ENCODE measurements around the gene PSG5. TPM values are rescaled to one million over a fixed set of nuclear protein-coding genes. Genes with fewer than 3 reads are reported as not detected.
"Not testable (repeated sequence)": the region's sequence is repeated elsewhere in the genome, so short reads cannot be mapped to it uniquely, and the experiment has no call there.

Gene PSG5
- total RNA-seq (2014; rRNA removed; shearing (Covaris generic)): not detected in 2 replicates

GRCh38 chr19:43186311-43186935, at the start of gene PSG5:
Gene PSG5, minus strand, starts transcription at chr19:43186536. Its CDS starts 131 bp downstream, at chr19:43186405.
- H3K27ac ChIP-seq, DNase-seq: not testable (repeated sequence)

GRCh38 chr19:43235686-43236085, 49.4 kb upstream of the PSG5 start:
- not testable (repeated sequence) for H3K36me3 ChIP-seq; H3K9me3 ChIP-seq (replicated peaks); H3K27me3 ChIP-seq; H3K4me3 ChIP-seq; H3K4me1 ChIP-seq; DNase-seq; H3K27ac ChIP-seq

More at GRCh38 chr19:43186311-43186935, at the start of gene PSG5:
- not testable (repeated sequence) for H3K27me3 ChIP-seq; H3K36me3 ChIP-seq; H3K4me1 ChIP-seq; H3K9me3 ChIP-seq (replicated peaks); H3K4me3 ChIP-seq

DNA sequence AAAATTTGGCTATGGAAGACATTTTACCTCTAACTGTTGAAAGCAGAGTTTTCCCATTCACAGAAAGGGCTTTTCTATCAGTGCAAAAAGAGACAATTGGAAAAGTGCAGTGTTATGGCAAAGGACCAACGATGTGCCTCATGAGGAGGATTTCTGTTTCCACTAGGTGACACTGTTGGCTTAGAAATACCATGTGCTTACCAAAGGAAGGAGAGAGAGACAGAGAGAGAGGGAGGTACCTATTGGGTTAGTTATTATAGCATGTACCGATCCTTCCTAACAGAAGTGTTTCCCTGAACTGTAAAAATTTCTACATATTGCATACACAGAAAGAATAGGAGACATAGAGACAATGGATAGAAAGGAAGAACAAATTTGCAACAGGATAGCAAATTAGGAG, 43.0 kb upstream of the PSG5 start:
- no peaks in the 10 kb centered on the region for H3K4me1 ChIP-seq
- no peak overlapping the region for H3K27ac ChIP-seq
- peak in 1 of 2 experiments; percentile 9 for DNase-seq
- no peaks in the 10 kb centered on the region for H3K9me3 ChIP-seq (replicated peaks)
- no peaks in the 10 kb centered on the region for H3K27me3 ChIP-seq
- H3K36me3 ChIP-seq: no peaks in the 10 kb centered on the region
- H3K4me3 ChIP-seq: no peak overlapping the region

- H3K4me3 ChIP-seq; H3K9me3 ChIP-seq (replicated peaks); H3K4me1 ChIP-seq; DNase-seq; H3K27ac ChIP-seq; H3K27me3 ChIP-seq; H3K36me3 ChIP-seq: not testable (repeated sequence)
Measured at GRCh38 chr19:43228730-43229129, 42.4 kb upstream of the PSG5 start.

GRCh38 chr19:43226986-43227385, 40.6 kb upstream of the PSG5 start:
- H3K4me3 ChIP-seq; H3K9me3 ChIP-seq (replicated peaks); H3K36me3 ChIP-seq; H3K27ac ChIP-seq; DNase-seq; H3K27me3 ChIP-seq; H3K4me1 ChIP-seq: not testable (repeated sequence)

- Histone ChIP-seq H3K27ac (no peak overlapping the region), H3K4me1 (no peaks in the 10 kb centered on the region), H3K27me3 (no peaks in the 10 kb centered on the region), H3K36me3 (no peaks in the 10 kb centered on the region), H3K9me3 (replicated peaks) (no peaks in the 10 kb centered on the region), H3K4me3 (no peak overlapping the region)
- no peak for DNase-seq
Measured at GRCh38 chr19:43224855-43225253, 38.5 kb upstream of the PSG5 start.

GRCh38 chr19:43224201-43224854, 38.0 kb upstream of the PSG5 start:
- not testable (repeated sequence) for H3K27ac ChIP-seq

GRCh38 chr19:43221891-43222290, 35.6 kb upstream of the PSG5 start:
- not testable (repeated sequence) for H3K27me3 ChIP-seq; H3K36me3 ChIP-seq; H3K4me3 ChIP-seq; H3K27ac ChIP-seq; DNase-seq; H3K9me3 ChIP-seq (replicated peaks); H3K4me1 ChIP-seq

More at GRCh38 chr19:43224201-43224854, 38.0 kb upstream of the PSG5 start:
- not testable (repeated sequence) for H3K36me3 ChIP-seq; H3K4me1 ChIP-seq; H3K9me3 ChIP-seq (replicated peaks); H3K27me3 ChIP-seq; DNase-seq; H3K4me3 ChIP-seq

DNA sequence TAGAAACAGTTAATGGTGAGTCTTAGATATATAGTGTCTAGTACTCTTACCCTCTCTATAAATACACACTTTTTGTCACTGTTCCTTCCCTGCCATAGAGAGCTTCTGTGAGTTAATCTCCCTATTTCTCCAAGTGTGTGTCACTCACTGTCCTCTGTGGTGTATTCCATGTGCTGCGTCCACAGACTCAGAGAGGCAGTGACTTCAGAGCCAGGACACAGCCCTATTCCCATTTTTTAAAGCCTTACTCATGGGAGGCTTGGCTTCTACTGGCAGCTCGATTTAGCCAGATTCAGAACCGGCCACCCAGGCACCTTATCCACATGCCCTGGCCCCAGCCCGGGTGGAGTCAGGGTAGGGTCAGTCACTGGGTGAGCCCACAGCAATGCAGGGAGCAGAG, 32.8 kb upstream of the PSG5 start:
- H3K9me3 ChIP-seq (replicated peaks); H3K4me3 ChIP-seq; H3K4me1 ChIP-seq; DNase-seq; H3K27ac ChIP-seq; H3K27me3 ChIP-seq; H3K36me3 ChIP-seq: not testable (repeated sequence)

DNA sequence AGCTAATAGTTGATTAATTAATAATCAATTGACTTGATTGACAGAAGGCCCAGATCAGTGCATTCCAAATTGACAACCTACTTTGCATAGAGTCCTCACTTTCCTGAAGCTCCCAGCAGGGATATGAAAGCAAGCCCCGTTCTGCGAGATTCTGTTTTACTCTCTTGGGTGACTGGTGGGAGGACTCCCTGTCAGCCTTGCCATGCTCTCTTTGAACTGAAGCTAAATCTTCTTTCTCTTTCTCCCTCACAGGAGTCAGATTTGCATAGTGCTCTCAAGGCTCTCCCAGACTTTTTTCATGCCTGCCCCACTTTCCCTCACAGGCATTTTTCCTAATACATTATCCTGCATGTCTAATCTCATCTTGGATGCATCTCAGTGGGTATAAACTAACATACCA, 29.5 kb upstream of the PSG5 start:
- not testable (repeated sequence) for DNase-seq; H3K27me3 ChIP-seq; H3K4me1 ChIP-seq; H3K36me3 ChIP-seq; H3K27ac ChIP-seq; H3K4me3 ChIP-seq; H3K9me3 ChIP-seq (replicated peaks)

DNA sequence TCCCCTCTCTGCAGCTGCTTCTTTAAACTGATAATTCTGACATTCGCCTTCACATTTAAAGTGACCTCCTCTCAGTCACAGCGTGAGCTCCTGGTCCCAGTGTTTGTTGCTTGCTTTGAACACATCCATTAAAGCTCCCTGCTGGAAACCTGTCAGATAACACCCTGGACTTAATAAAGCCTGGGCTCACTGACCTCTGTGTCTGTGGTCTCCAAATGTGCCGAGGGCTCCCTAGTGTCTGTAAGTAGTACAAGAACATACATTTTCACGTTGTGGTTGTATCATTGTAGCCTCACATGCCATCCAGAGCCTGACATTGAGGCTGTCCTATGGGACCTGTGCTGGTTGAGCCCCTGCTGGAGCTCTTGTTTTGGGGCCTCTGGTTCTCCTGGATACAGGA, 21.7 kb upstream of the PSG5 start:
- Histone ChIP-seq H3K36me3 (no peaks in the 10 kb centered on the region), H3K27me3 (no peaks in the 10 kb centered on the region), H3K4me3 (no peak overlapping the region), H3K27ac (no peak overlapping the region), H3K9me3 (replicated peaks) (no peaks in the 10 kb centered on the region), H3K4me1 (no peaks in the 10 kb centered on the region)
- no peak for DNase-seq

DNA sequence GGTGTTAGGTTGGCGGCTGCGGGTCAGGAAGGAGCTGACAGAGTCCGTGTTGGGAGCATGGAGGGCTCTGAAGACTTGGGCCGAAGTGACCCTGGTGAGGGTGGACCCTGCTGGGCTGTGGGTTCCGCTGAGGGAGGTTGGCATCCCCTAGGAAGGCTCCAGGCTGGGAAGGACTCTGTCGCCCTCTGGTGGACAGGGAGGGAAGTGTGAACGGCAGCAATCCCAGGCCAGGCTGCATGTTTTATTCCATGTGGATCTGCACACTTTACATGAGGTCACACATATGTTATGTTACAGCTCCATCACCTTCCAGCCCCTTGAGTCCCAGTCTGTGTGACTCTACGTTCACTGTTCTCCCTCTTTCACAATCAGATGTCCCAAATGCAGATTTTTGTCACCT, 20.8 kb upstream of the PSG5 start:
- not testable (repeated sequence) for H3K9me3 ChIP-seq (replicated peaks); H3K4me3 ChIP-seq; H3K27ac ChIP-seq; DNase-seq; H3K4me1 ChIP-seq; H3K36me3 ChIP-seq; H3K27me3 ChIP-seq

- H3K27me3 ChIP-seq; H3K36me3 ChIP-seq; H3K4me1 ChIP-seq; DNase-seq; H3K4me3 ChIP-seq; H3K9me3 ChIP-seq (replicated peaks); H3K27ac ChIP-seq: not testable (repeated sequence)
Measured at GRCh38 chr19:43205471-43206105, 19.3 kb upstream of the PSG5 start, which contains the start of gene PSG4. Gene PSG4, minus strand, starts transcription at chr19:43205638. Its CDS starts 102 bp downstream, at chr19:43205536.

- not testable (repeated sequence) for H3K9me3 ChIP-seq (replicated peaks); H3K27me3 ChIP-seq; DNase-seq; H3K4me3 ChIP-seq; H3K27ac ChIP-seq; H3K4me1 ChIP-seq; H3K36me3 ChIP-seq
Measured at GRCh38 chr19:43203611-43204010, 17.3 kb upstream of the PSG5 start.

GRCh38 chr19:43201891-43202290, 15.6 kb upstream of the PSG5 start:
- not testable (repeated sequence) for DNase-seq; H3K27ac ChIP-seq; H3K9me3 ChIP-seq (replicated peaks); H3K36me3 ChIP-seq; H3K4me3 ChIP-seq; H3K4me1 ChIP-seq; H3K27me3 ChIP-seq

Measured in SJCRH30 (cell line).